Right lobe of liver (tissue), 4 donors: ENCODE results near the gene S100A12.

Experiments
- CTCF ChIP-seq, 4 donors: fragments of 200-600 bp in 3 of 4; fragments of 450-650 bp in 1 of 4; IDR thresholded peaks; one replicate each; pipeline versions ENCODE4 v1.5.1 to v1.8.0; 2016 to 2022; ENCODE audit warnings: antibody characterized with exemption in 4 of 4, mild to moderate bottlenecking in 2 of 4
- POLR2A ChIP-seq: fragments of 450-650 bp; IDR thresholded peaks from one replicate; pipeline ENCODE4 v1.6.1; 2017; ENCODE audit warnings: antibody characterized with exemption, mild to moderate bottlenecking
- donor health status: DM: no; HTN: no; CAD: no.
- donor health status: DM: no; HTN: no; CAD: no.
- donor health status: DM: no; HTN: yes; CAD: no.

DNA sequence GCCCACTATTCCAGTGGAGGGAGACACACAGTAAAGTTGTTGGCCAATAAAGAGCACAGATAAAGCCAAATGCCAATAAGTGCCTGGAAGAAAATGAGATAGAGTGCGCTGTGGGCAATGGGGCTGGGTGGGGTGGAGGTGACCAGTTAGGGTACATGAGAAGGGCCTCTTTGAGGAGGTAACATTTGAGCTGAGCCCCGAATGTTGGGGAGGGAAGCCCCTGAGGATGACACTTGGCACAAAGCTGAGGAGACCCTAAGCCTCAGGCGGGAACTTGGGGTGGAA, 16.8 kb downstream of the S100A12 start:
- TF ChIP-seq CTCF (IDR thresholded peaks at IDR 0.05) (no peak), POLR2A (no peak)
